Epithelial cell of proximal tubule (primary cell): Measurements from ENCODE around the gene CBR4. TPM values are rescaled to one million over a fixed set of nuclear protein-coding genes. Genes with fewer than 3 reads are reported as not detected.
"Not testable (repeated sequence)": the region's sequence is repeated elsewhere in the genome, so short reads cannot be mapped to it uniquely, and the experiment has no call there.

Experiments
- DNase-seq: peaks from one replicate; pipeline ENCODE4 v3.0.0-alpha.2; 2011; ENCODE audit warnings: low read depth
- H3K4me3 ChIP-seq: 2 replicates; pipeline ENCODE4 v1.5.1; 2011; ENCODE audit warnings: low read depth, mild to moderate bottlenecking, low read length
- CTCF ChIP-seq: conservative IDR thresholded peaks from 2 replicates; pipeline ENCODE4 v1.5.1; 2012; ENCODE audit warnings: low read depth, mild to moderate bottlenecking, low read length
- total RNA-seq: library from RNA; depleted of rRNA; stranded (reverse); fragments of >200 nt; gene quantifications from 2 replicates; pipeline ENCODE4 v1.2.3, GENCODE V29; 2015

Gene CBR4
- total RNA-seq, 1 donor from 2014 or later, result 10.3 TPM

DNA sequence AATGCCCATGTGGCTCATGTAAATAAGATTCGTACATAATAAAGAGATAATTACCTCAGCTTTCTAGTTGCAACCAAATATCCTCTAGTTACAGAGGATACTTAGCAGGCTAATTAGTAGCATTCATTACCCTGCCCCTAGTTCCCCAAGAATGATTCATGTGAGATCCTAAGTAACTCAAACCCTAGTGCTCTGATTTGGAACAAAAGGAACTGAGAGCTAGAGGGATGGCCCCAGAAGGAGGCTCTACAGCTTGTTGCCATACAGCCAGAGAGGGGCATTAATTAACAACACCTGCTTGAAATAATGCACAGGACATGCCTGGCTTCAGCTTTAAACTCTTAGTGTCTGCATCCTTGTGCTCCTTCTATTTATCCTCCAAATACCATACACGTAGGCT, 32.6 kb upstream of the CBR4 start:
- H3K4me3 ChIP-seq, result no peak overlapping the region
- no peak for TF ChIP-seq CTCF
- DNase-seq, result no peak

DNA sequence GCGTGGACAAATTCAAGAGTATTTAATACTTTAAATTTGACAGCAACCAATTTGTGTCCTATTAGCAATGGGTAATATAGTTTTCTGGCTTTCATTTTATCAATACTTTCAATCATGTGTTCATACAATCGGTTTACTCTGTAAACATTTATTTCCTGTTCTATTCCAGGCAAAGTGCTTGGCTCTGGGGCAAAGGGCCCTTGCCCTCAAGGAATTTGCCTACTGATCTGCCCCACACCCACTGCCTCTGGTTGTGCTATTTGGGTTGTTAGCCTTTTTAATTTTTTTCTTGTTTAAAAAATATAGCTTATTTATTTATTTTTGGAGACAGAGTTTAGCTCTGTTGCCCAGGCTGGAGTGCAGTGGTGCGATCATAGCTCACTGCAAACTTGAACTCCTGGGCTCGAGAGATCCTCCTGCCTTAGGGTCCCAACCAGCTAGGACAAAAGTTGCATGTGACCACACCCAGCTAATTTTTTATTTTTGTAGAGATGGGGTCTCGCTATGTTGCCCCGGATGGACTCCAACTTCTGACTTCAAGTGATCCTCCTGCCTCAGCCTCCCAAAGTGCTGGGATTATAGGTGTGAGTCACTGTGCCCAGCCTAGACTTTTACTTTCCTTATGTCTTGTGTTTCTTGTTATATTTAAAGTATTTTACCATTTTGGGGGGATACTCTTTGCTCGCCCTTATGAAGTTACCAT, 30.7 kb upstream of the CBR4 start:
- no peak for DNase-seq
- no peak for TF ChIP-seq CTCF
- no peak overlapping the region for H3K4me3 ChIP-seq

GRCh38 chr4:169039251-169039954, 29.3 kb upstream of the CBR4 start:
- no peak for TF ChIP-seq CTCF
- no peak overlapping the region for H3K4me3 ChIP-seq
- DNase-seq, result no peak

DNA sequence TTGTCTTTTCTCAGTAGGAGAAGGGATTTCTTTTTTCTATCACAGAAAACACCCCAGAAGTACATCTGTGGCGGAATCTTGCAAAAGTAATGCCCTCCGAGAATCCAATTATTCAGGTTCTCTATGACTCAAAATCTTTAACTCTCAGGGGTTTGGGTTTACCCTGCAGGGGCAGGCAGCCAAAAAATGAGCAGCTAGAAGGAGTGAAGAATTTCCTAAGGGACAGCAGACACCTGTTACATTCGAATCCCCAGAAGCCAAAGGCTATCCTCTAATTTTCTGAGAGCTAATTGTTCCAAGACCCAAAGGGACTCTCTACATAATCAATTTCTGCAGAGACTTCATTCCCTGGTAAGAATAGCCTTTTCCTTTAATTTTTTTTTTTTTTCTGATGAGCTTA, 27.5 kb upstream of the CBR4 start:
- DNase-seq, result no peak
- TF ChIP-seq CTCF, result no peak

DNA sequence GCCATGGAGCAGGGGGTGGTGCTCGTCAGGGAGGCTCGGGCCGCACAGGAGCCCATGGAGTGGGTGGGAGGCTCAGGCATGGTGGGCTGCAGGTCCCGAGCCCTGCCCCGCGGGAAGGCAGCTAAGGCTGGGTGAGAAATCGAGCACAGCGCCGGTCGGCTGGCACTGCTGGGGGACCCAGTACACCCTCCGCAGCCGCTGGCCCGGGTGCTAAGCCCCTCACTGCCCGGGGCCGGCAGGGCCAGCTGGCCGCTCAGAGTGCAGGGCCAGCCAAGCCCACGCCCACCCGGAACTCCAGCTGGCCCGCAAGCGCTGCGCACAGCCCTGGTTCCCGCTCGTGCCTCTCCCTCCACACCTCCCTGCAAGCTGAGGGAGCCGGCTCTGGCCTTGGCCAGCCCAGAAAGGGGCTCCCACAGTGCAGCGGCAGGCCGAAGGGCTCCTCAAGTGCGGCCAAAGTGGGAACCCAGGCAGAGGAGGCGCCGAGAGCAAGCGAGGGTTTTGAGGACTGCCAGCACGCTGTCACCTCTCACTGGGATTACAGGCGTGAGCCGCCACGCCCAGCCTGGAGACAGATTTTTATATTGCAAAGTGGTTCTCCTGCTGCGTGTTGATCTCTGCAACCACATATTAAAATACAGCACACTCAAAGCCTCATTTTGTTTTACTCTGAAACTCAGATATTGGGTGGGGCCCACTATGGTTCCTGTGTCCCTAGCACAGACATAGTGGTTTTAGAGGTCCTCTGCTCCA, 26.0 kb upstream of the CBR4 start:
- not testable (repeated sequence) for DNase-seq, H3K4me3 ChIP-seq

More for the DNA sequence above, 27.5 kb upstream of the CBR4 start:
- H3K4me3 ChIP-seq, result no peak overlapping the region

- no peak for TF ChIP-seq CTCF
- DNase-seq, result no peak
- no peak overlapping the region for H3K4me3 ChIP-seq
These were observed 23.6 kb upstream of the CBR4 start for GRCh38 chr4:169033660-169034059.

GRCh38 chr4:169032883-169033645, 23.0 kb upstream of the CBR4 start:
- DNase-seq, result no peak

More at GRCh38 chr4:169032883-169033645, 23.0 kb upstream of the CBR4 start:
- H3K4me3 ChIP-seq, result no peak overlapping the region
- TF ChIP-seq CTCF, result no peak
